HUES64 (cell line): ENCODE measurements around the gene CARD10.
"Not testable (repeated sequence)": the region's sequence is repeated elsewhere in the genome, so short reads cannot be mapped to it uniquely, and the experiment has no call there.

Experiments used
- H3K27ac ChIP-seq: 2 replicates; pipeline ENCODE4 v1.7.0; 2013; ENCODE audit warnings: low read depth, low read length, inconsistent platforms
- H3K27me3 ChIP-seq: 2 replicates; pipeline ENCODE4 v1.6.1; 2013; ENCODE audit warnings: mild to moderate bottlenecking, low read length; ENCODE audit not compliant: insufficient read depth
- H3K36me3 ChIP-seq: 2 replicates; pipeline ENCODE4 v1.6.1; 2013; ENCODE audit warnings: mild to moderate bottlenecking, low read length; ENCODE audit not compliant: insufficient read depth
- H3K4me1 ChIP-seq: 2 replicates; pipeline ENCODE4 v1.6.1; 2013; ENCODE audit warnings: mild to moderate bottlenecking, low read length, moderate library complexity; ENCODE audit not compliant: insufficient read depth
- H3K4me3 ChIP-seq: 2 replicates; pipeline ENCODE4 v1.5.1; 2013; ENCODE audit warnings: mild to moderate bottlenecking, low read length, moderate library complexity
- H3K9ac ChIP-seq: 2 replicates; pipeline ENCODE4 v1.6.1; 2013; ENCODE audit warnings: mild to moderate bottlenecking, low read depth, low read length
- H3K9me3 ChIP-seq: 2 replicates; pipeline ENCODE4 v1.6.1; 2013; ENCODE audit warnings: low read depth, low read length; ENCODE audit not compliant: insufficient read depth
- WGBS: fragments of 150-250, 120-280 bp; methylation state at CpG from one replicate; pipeline ENCODE4 v1.1.7; 2013; ENCODE audit warnings: missing lambda C conversion rate; 5-methylcytosine and 5-hydroxymethylcytosine counted together

Gene CARD10

DNA sequence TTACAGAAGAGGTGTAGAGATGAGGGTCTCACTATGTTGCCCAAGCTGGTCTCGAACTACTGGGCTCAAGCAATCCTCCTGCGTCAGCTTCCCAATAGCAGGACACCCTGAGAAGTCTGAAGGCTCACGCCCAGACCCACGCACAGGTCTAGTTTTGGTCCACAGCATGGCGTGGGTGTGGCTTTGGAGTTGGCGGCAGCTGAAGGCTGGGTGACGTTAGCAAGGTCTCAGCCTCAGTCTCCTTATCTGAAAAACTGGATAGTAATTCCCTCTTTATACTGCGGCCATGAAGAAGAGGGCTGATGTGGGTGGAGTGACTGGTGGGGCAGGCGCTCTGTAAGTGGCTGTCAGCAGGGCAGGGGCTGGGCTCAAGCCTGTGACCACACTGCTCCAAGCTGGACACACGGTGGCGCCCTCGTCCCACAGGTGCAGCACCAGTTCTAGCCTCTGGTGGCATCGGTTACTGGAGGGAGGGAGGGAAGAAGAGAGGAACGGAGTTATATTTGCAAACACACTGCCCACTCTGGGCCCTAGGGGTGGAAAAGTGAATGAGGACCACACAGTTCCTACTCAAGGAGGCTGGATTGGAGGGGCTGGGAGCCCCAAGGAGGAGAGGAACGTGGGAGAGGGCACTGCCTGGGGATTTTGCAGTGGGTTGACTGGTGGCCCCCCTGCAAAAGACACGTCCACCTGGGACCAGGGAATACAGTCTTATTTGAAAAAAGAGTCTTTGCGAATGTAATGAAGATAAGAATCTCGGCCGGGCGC, 19.6 kb upstream of the CARD10 start:
- H3K27ac ChIP-seq: no peak overlapping the region
- no peaks in the 10 kb centered on the region for H3K9me3 ChIP-seq
- no peak overlapping the region for H3K9ac ChIP-seq
- no peaks in the 10 kb centered on the region for H3K27me3 ChIP-seq
- H3K4me1 ChIP-seq: peaks cover 4% of the 10 kb centered on the region; the same call in 1 of the 2 replicates
- WGBS: 46% methylated on average over 20 of the region's 20 CpGs
- no peak overlapping the region for H3K4me3 ChIP-seq
- no peaks in the 10 kb centered on the region for H3K36me3 ChIP-seq

DNA sequence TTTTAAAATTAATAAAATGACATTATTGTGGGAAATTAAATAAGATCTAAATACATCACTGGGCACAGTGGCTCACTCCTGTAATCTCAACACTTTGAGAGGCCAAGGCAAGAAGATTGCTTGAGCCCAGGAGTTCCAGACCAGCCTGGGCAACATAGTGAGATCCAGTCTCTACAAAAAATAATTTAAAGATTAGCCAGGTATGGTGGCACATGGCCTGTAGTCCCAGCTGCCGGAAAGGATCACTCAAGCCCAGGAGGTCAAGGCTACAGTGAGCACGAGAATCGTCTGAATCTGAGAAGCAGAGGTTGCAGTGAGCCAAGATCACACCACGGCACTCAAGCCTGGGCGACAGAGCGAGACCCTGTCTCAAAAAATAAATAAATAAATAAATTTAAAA, 15.9 kb upstream of the CARD10 start:
- H3K27ac ChIP-seq: no peak overlapping the region
- H3K9me3 ChIP-seq: no peaks in the 10 kb centered on the region

DNA sequence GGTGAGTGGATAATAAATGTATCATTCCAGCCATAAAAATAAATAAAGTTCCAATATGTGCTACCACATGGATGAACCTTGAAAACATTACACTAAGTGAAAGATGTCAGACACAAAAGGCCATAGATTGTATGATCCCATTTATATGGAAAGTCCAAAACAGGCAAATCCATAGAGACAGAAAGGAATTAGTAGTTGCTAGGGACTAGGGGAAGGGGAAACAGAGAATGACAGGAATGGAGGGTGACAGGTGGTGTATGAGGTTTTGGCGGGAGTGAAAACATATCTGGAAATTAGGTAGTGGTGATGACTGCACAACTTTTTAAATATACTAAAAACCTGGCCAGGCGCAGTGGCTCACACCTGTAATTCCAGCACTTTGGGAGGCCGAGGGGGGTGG, 15.2 kb upstream of the CARD10 start:
- Histone ChIP-seq H3K9ac (no peak overlapping the region), H3K4me3 (no peak overlapping the region), H3K9me3 (no peaks in the 10 kb centered on the region), H3K4me1 (no peaks in the 10 kb centered on the region), H3K27me3 (no peaks in the 10 kb centered on the region), H3K27ac (no peak overlapping the region), H3K36me3 (no peaks in the 10 kb centered on the region)
- WGBS: 96% methylated on average over 3 of the region's 3 CpGs

More for the DNA sequence above, 15.9 kb upstream of the CARD10 start:
- Histone ChIP-seq H3K4me1 (no peaks in the 10 kb centered on the region), H3K9ac (no peak overlapping the region), H3K27me3 (no peaks in the 10 kb centered on the region), H3K4me3 (no peak overlapping the region), H3K36me3 (no peaks in the 10 kb centered on the region)
- WGBS: 94% methylated on average over 3 of the region's 6 CpGs

DNA sequence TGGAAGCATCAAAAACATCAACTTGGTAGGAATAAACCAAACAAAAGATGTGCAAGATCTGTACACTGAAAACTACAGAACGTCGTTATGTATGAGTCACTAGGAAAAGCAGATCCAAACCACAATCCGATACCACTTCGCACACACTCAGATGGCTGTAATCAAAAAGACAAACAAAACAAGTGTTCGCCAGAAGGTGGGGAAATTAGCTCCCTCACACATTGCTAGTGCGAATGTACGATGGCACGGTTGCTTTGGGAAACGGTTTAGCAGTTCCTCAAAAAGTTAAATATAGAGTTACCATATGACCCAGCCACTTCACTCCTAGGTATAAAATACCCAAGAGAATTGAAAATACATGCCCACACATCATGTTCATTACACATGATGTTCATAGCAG, 14.8 kb upstream of the CARD10 start:
- no peaks in the 10 kb centered on the region for H3K36me3 ChIP-seq
- H3K4me3 ChIP-seq: no peak overlapping the region
- no peaks in the 10 kb centered on the region for H3K9me3 ChIP-seq
- H3K4me1 ChIP-seq: no peaks in the 10 kb centered on the region
- H3K9ac ChIP-seq: no peak overlapping the region
- H3K27ac ChIP-seq: no peak overlapping the region
- WGBS: 94% methylated on average over 9 of the region's 9 CpGs
- no peaks in the 10 kb centered on the region for H3K27me3 ChIP-seq

DNA sequence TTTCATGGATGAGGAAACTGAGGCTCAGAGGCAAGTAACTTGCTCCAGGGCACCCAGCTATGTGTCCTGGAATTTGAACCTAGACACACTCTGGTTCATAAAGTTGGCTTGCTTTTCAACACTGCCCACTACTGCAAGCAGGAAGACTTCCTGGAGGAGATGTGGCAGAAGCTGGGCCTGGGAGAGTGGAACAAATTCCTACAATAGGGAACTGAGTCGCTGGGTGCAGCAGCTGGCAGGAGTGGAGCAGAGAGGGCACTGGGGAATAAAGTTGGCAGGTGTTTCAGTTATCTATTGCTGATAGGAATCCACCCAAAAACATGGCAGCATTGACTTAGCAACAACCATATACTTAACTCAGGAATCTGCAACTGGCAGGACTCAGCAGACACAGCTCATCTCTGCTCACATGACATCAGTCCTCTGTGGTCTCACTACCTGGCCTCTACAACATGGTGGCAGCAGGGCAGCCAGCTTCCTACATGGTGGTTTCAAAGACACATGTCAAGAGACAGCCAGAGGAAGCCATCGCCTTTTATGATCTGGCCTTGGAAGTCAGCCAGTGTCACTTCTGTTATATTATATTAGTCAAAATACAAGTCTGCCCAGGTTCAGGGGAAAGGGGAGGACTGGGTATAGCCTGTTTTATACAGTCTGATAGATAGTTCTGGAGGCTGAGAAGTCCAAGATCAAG, 10.6 kb upstream of the CARD10 start:
- H3K4me1 ChIP-seq: no peaks in the 10 kb centered on the region
- H3K9ac ChIP-seq: no peak overlapping the region
- no peak overlapping the region for H3K4me3 ChIP-seq
- WGBS: 91% methylated on average over 2 of the region's 2 CpGs
- H3K36me3 ChIP-seq: no peaks in the 10 kb centered on the region
- H3K27me3 ChIP-seq: no peaks in the 10 kb centered on the region
- no peaks in the 10 kb centered on the region for H3K9me3 ChIP-seq
- no peak overlapping the region for H3K27ac ChIP-seq

DNA sequence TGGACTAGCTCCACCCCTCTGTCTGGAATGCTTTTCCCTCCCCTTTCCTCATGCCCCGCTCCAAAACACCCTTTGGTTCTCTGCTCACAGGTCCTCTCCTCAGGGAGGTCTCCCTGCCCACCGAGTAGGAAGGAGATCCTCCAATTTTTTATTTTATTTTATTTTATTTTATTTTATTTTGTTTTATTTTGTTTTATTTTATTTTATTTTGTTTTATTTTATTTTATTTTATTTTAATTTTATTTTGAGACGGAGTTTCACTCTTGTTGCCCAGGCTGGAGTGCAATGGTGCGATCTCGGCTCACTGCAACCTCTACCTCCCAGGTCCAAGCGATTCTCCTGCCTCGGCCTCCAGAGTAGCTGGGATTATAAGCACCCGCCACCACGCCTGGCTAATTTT, 8.7 kb upstream of the CARD10 start:
- not testable (repeated sequence) for H3K4me1 ChIP-seq, H3K9ac ChIP-seq, H3K4me3 ChIP-seq, H3K27me3 ChIP-seq, H3K9me3 ChIP-seq, H3K27ac ChIP-seq, H3K36me3 ChIP-seq
- 94% methylated on average over 8 of the region's 9 CpGs for WGBS

DNA sequence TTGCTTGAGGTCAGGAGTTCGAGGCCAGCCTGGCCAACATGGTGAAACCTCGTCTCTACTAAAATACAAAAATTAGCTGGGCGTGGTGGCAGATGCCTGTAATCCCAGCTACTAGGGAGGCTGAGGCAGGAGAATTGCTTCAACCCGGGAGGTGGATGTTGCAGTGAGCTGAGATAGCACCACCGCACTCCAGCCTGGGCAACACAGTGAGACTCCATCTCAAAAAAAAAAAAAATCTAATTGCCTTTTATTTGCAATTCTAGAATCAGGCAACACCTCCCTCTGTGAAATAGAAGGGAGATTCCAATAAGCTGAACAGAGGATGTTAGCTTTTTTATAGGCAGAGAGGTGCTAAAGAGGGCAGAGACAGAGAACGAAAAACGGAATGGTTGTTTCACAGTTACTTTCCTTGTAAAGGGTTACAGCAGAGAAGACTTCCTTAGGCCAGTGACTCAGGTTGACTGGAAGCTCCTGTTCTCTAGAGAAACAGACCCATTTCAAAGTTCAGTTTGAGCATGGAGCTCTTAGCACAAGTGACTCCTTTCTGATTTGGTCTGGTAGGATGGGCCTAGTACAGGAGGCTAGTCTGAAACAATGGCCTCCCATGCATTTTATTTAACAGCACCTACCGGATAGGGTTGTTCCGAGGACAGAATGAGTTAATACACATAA, 8.0 kb upstream of the CARD10 start:
- H3K4me1 ChIP-seq, H3K27ac ChIP-seq, H3K36me3 ChIP-seq, H3K4me3 ChIP-seq, H3K9me3 ChIP-seq, H3K27me3 ChIP-seq, H3K9ac ChIP-seq: not testable (repeated sequence)
- WGBS: 95% methylated on average over 9 of the region's 9 CpGs

DNA sequence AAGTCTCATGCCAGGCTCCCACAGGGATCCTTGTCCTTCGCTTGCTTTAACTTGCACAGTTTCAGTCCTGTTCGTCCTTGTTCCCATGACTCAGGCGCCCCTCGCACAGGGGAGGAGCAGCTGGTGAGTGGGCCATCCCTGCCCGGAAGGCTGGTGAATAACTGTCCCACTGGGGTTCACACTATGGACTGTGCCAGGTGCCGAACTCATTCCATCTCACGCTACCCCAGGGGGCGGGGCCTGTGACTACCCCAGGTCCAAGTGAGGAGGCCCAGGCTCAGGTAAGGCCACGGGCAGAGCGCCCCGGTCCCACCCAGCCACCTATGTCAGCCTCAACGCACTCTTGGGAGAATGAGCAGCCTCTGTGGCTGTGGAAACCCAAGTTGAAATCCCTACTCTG, 7.2 kb upstream of the CARD10 start:
- no peak overlapping the region for H3K27ac ChIP-seq
- 90% methylated on average over 12 of the region's 12 CpGs for WGBS

DNA sequence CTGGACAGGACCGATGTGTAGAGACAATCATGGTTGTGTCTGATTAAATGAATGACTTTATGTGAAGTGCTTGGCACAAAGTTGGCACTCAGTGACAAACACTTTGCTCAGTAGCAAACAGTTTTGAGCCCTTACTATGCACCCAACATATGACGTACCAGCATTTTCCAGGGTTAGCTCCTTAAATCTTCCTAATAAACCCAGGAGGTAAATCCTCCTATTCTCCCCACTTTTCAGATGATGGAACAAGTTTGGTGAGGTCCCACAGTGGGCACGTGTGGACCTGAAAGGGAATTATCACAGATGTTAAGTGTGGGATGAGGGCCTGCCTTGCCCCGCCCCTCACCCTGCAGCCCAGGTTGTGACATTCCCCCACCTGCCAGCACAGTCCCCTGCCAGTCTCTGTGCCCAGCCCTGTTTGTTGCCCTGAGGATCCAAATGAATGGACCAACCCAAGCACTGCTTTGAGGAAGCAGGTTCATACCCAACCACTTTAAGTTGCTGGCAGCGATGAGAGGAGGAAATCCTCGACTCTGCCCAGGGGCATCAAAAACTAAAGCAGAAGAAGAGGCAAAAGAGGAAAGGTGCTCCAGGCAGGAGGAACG, 6.6 kb upstream of the CARD10 start:
- WGBS: 87% methylated on average over 7 of the region's 7 CpGs
- Histone ChIP-seq H3K9me3 (no peaks in the 10 kb centered on the region), H3K27me3 (peaks cover 11% of the 10 kb centered on the region; the same call in 1 of the 2 replicates), H3K27ac (no peak overlapping the region), H3K9ac (no peak overlapping the region), H3K4me1 (no peaks in the 10 kb centered on the region), H3K36me3 (no peaks in the 10 kb centered on the region), H3K4me3 (no peak overlapping the region)

More for the DNA sequence above, 7.2 kb upstream of the CARD10 start:
- H3K4me1 ChIP-seq: no peaks in the 10 kb centered on the region
- H3K36me3 ChIP-seq: no peaks in the 10 kb centered on the region
- no peak overlapping the region for H3K4me3 ChIP-seq
- peaks cover 6% of the 10 kb centered on the region; the same call in 1 of the 2 replicates for H3K27me3 ChIP-seq
- H3K9me3 ChIP-seq: no peaks in the 10 kb centered on the region
- no peak overlapping the region for H3K9ac ChIP-seq

DNA sequence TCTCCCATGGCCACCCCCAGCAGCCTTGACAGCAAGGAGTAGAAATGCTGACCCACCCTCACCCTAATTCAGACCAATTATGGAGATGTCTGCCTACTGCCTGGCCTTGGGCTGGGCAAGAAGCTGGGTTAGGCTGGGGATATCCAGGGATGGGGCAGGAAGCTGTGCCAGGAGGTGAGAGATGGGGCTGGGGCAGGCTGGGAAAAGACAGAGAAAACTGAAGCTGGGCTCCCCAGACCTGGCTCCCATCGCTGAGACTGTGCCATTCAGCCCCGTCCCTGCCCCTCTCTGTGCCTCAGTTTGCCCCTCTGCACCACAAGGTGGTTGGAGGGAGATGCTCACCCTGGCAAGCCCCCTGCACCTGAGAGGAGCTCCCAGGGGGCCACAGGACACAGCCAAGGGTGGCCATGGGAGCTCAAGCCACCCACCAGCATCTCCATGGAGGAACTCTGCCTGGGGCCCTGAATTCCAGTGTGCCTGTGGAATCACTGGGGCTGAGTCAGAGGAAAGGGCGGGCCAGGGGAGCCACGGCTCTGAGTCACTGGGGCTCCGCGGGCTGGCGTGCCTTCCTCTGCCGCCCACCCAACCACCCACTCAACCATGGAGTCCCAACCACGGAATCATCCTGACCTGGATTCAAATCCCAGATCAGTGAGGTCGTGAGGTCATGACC, 6.0 kb upstream of the CARD10 start:
- no peaks in the 10 kb centered on the region for H3K4me1 ChIP-seq

More for the DNA sequence above, 6.0 kb upstream of the CARD10 start:
- H3K4me3 ChIP-seq: no peak overlapping the region
- 64% methylated on average over 10 of the region's 10 CpGs for WGBS
- H3K9me3 ChIP-seq: no peaks in the 10 kb centered on the region
- peaks cover 17% of the 10 kb centered on the region for H3K27me3 ChIP-seq
- H3K9ac ChIP-seq: no peak overlapping the region
- H3K36me3 ChIP-seq: no peaks in the 10 kb centered on the region
- no peak overlapping the region for H3K27ac ChIP-seq
